Uterus (tissue), 2 donors: ENCODE results near the gene SMARCA4.

Source experiments
- CTCF ChIP-seq, 4 experiments: fragments of 200-600 bp in 2 of 4; fragments of 450-650 bp in 2 of 4; sonication (generic) in 2 of 4; IDR thresholded peaks; one replicate each; pipeline ENCODE4 v1.5.1; 2016 to 2019; ENCODE audit warnings: antibody characterized with exemption in 4 of 4, mild to moderate bottlenecking in 2 of 4, moderate library complexity in 1 of 4
- POLR2A ChIP-seq, 2 donors: fragments of 450-650 bp; IDR thresholded peaks; one replicate each; pipeline ENCODE4 v1.6.1; 2016; ENCODE audit warnings: antibody characterized with exemption in 2 of 2, mild to moderate bottlenecking in 1 of 2, moderate library complexity in 1 of 2

- TF ChIP-seq CTCF (IDR thresholded peaks at IDR 0.05) (no peak), POLR2A (IDR thresholded peaks at IDR 0.05) (no peak)
Measured at GRCh38 chr19:11045536-11045935, 84.7 kb downstream of the SMARCA4 start.
